ENCODE measurements around the gene GJA4.

DNA sequence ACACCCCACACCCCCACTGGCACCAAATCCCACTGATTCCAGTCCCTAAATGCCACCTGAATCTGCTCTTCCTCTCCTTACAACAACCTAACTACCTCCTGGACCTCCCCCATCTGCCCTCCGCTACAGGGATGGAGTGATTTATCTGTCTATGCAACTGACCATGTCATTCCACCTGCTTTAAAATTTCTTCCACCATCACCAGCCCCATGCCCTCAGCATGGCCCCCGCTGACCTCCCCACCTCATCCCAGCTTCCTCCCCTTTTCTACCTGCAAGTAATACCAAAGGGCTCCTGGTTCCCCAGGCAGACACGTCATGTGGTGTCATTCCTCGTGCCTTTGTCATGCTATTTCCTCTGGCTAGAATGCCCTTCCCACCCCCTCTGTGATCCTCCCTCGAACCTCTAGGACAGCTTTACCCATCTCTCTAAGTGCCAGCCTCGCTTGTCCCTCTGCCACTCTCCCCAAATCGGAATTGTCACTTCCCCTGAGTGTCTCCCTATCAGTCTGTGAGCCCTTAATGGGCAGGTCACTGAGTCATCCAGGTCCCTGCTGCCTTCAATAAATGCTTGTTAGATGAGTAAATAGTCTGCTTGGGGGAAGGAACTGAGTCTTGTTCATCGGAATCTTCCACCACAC lies 29.5 kb upstream of the GJA4 start:
- TF ChIP-seq POLR2A (IDR thresholded peaks at IDR 0.05), result no peak
- TF ChIP-seq, protein P1, sequence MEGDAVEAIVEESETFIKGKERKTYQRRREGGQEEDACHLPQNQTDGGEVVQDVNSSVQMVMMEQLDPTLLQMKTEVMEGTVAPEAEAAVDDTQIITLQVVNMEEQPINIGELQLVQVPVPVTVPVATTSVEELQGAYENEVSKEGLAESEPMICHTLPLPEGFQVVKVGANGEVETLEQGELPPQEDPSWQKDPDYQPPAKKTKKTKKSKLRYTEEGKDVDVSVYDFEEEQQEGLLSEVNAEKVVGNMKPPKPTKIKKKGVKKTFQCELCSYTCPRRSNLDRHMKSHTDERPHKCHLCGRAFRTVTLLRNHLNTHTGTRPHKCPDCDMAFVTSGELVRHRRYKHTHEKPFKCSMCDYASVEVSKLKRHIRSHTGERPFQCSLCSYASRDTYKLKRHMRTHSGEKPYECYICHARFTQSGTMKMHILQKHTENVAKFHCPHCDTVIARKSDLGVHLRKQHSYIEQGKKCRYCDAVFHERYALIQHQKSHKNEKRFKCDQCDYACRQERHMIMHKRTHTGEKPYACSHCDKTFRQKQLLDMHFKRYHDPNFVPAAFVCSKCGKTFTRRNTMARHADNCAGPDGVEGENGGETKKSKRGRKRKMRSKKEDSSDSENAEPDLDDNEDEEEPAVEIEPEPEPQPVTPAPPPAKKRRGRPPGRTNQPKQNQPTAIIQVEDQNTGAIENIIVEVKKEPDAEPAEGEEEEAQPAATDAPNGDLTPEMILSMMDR (IDR thresholded peaks at IDR 0.05 in 4 of 5, conservative IDR thresholded peaks at IDR 0.05 in 1 of 5), result no peak

Measured in gastrocnemius medialis (tissue), 4 donors.